Measurements from ENCODE around the gene MPP3. TPM values are rescaled to one million over a fixed set of nuclear protein-coding genes. Genes with fewer than 3 reads are reported as not detected.

MPP3 gene
- total and polyA plus RNA-seq, 2 of the 4 experiments (the other 2 are of a cell fraction): 5.7 to 11.9 TPM

GRCh38 chr17:43857141-43857540 lies 24.2 kb upstream of the MPP3 start:
- Histone ChIP-seq H2BK5ac (ENCODE audit: low read depth, low read length, poor library complexity, severe bottlenecking) (no peak overlapping the region), H4K5ac (ENCODE audit: low read depth, low read length) (no peak overlapping the region), H3K18ac (ENCODE audit: low read depth, low read length) (no peak overlapping the region), H3K4me1 (ENCODE audit: control insufficient read depth, insufficient read depth, low read length) (no peaks in the 10 kb centered on the region), H2BK20ac (ENCODE audit: low read depth, low read length) (no peak overlapping the region), H3K9me3 (ENCODE audit: control insufficient read depth, insufficient read depth, low read length) (no peaks in the 10 kb centered on the region), H2AK5ac (ENCODE audit: low read depth, low read length) (no peak overlapping the region), H4K8ac (ENCODE audit: low read depth in 2 of 2, low read length in 2 of 2) (no peak overlapping the region), H4K20me1 (ENCODE audit: insufficient read depth, low read length) (no peaks in the 10 kb centered on the region), H3K23ac (ENCODE audit: low read depth, low read length) (no peak overlapping the region), H3K36me3 (ENCODE audit: control insufficient read depth, insufficient read depth, low read length) (no peaks in the 10 kb centered on the region), H3K9me1 (ENCODE audit: insufficient read depth, low read length) (no peaks in the 10 kb centered on the region), H2BK120ac (ENCODE audit: low read depth, low read length) (no peak overlapping the region), H3K79me1 (ENCODE audit: low read depth in 1 of 2, low read length in 2 of 2) (no peaks in the 10 kb centered on the region), H2AFZ (replicated peaks; ENCODE audit: low read length, poor library complexity) (no peak overlapping the region), H3K14ac (replicated peaks; ENCODE audit: low read depth, low read length) (no peak overlapping the region), H2BK15ac (ENCODE audit: low read depth, low read length) (no peak overlapping the region), H3K27ac (ENCODE audit: insufficient read depth, low read length) (no peak overlapping the region), H3K4me2 (ENCODE audit: low read depth, low read length) (no peak overlapping the region), H3K27me3 (ENCODE audit: control insufficient read depth, insufficient read depth, low read length) (peaks cover 96% of the 10 kb centered on the region), H3K9ac (ENCODE audit: low read depth, low read length) (no peak overlapping the region), H3K4ac (ENCODE audit: low read depth, low read length) (no peak overlapping the region), H3K56ac (ENCODE audit: extremely low read depth, insufficient read depth, low read length) (no peak overlapping the region), H2AK9ac (replicated peaks; ENCODE audit: low read depth, low read length, poor library complexity) (no peak overlapping the region), H4K91ac (ENCODE audit: insufficient read depth, low read depth, low read length) (no peak overlapping the region), H3K4me3 (ENCODE audit: insufficient read depth, low read depth, low read length) (no peak overlapping the region)
- no TSS peak for BruUV-seq (replicated peaks)
- intact Hi-C loops (cut with micrococcal nuclease) (no loop called here), dilution Hi-C loops (cut with HindIII; ENCODE audit: low sequenced_read_pairs, unreplicated experiment) (no loop called here), in situ Hi-C loops (cut with MboI; ENCODE audit: low sequenced_read_pairs) (no loop called here)
- ChIA-PET POLR2A (ENCODE audit: unreplicated experiment) (no interaction called here), CTCF (interaction anchor here (4.2 kb wide), 1 partner anchor 11 kb away, joined by 21 read pairs; no protein-coding TSS in a partner anchor)
- no peak for ATAC-seq (ENCODE audit: low read depth)
- WGBS, 2 experiments (ENCODE audit: extremely low coverage in 2 of 2, insufficient read length in 1 of 2): 52% methylated on average over 3 of the region's 5 CpGs; no CpG with 5 or more reads in 1 of the 2 experiments
- TF ChIP-seq SMC3 (IDR thresholded peaks at IDR 0.05; ENCODE audit: low read depth, low read length) (no peak), CEBPB (IDR thresholded peaks at IDR 0.05; ENCODE audit: low read depth, low read length) (no peak)
- no peak for DNase-seq
